Body of pancreas (tissue), 4 donors: Measurements from ENCODE around the gene ENTPD2. TPM values are rescaled to one million over a fixed set of nuclear protein-coding genes. Genes with fewer than 3 reads are reported as not detected.

Experiments used
- ATAC-seq: fragments of 150-250 bp; one replicate; pipeline ENCODE4 v1.9.1; 2016
- DNase-seq, 4 donors: peaks; one replicate each; pipeline ENCODE4 v3.0.0-alpha.2; 2019
- H3K27ac ChIP-seq, 4 donors: fragments of 200-600 bp; sonication (generic); 1 replicate in 3 of 4; 2 replicates in 1 of 4; pipeline versions ENCODE4 v1.5.1 to v1.6.1; 2016 to 2019; ENCODE audit warnings: mild to moderate bottlenecking in 1 of 4, mixed read lengths in 1 of 4, moderate library complexity in 1 of 4
- H3K27me3 ChIP-seq, 2 donors: fragments of 200-600 bp; sonication (generic); one replicate each; pipeline ENCODE4 v1.6.0; 2016; ENCODE audit warnings: mild to moderate bottlenecking in 1 of 2
- H3K36me3 ChIP-seq, 2 donors: fragments of 200-600 bp; sonication (generic); replicated peaks in 1 of 2; 2 replicates each; pipeline ENCODE4 v1.5.1; 2016; ENCODE audit warnings: low read depth in 2 of 2; ENCODE audit not compliant: insufficient read depth in 1 of 2
- H3K4me1 ChIP-seq: fragments of 200-600 bp; sonication (generic); one replicate; pipeline ENCODE4 v1.6.0; 2016
- H3K4me3 ChIP-seq, 2 donors: fragments of 200-600 bp; sonication (generic); 1 replicate in 1 of 2; 2 replicates in 1 of 2; pipeline ENCODE4 v1.5.1; 2016 to 2019
- H3K9me3 ChIP-seq, 3 donors: fragments of 200-600 bp; sonication (generic); 1 replicate in 2 of 3; 2 replicates in 1 of 3; pipeline ENCODE4 v1.5.1; 2016
- CTCF ChIP-seq, 7 experiments: fragments of 450-650 bp in 4 of 7; fragments of 200-600 bp in 3 of 7; sonication (generic) in 3 of 7; IDR thresholded peaks; one replicate each; pipeline ENCODE4 v1.5.1; 2016 to 2019; ENCODE audit warnings: antibody characterized with exemption in 7 of 7
- POLR2A ChIP-seq, 3 donors: fragments of 450-650 bp; IDR thresholded peaks; one replicate each; pipeline ENCODE4 v1.6.1; 2016; ENCODE audit warnings: antibody characterized with exemption in 3 of 3, mild to moderate bottlenecking in 2 of 3
- WGBS, 2 donors: methylation state at CpG; one replicate each; pipeline ENCODE4 v1.1.5; 2017; 5-methylcytosine and 5-hydroxymethylcytosine counted together
- intact Hi-C: fragments of 100-400 bp; cut with DNase I; formaldehyde crosslinking; loops from one replicate; pipeline ENCODE4 v1.15.1; 2023
- total RNA-seq, 2 donors: library from RNA; depleted of rRNA; stranded (reverse); fragments of >200 nt; gene quantifications; one replicate each; pipeline ENCODE4 v1.1.0, GENCODE V29; 2016

The ENTPD2 gene
- total RNA-seq, 2 donors from 2014 or later: 1.3 to 1.6 TPM

DNA sequence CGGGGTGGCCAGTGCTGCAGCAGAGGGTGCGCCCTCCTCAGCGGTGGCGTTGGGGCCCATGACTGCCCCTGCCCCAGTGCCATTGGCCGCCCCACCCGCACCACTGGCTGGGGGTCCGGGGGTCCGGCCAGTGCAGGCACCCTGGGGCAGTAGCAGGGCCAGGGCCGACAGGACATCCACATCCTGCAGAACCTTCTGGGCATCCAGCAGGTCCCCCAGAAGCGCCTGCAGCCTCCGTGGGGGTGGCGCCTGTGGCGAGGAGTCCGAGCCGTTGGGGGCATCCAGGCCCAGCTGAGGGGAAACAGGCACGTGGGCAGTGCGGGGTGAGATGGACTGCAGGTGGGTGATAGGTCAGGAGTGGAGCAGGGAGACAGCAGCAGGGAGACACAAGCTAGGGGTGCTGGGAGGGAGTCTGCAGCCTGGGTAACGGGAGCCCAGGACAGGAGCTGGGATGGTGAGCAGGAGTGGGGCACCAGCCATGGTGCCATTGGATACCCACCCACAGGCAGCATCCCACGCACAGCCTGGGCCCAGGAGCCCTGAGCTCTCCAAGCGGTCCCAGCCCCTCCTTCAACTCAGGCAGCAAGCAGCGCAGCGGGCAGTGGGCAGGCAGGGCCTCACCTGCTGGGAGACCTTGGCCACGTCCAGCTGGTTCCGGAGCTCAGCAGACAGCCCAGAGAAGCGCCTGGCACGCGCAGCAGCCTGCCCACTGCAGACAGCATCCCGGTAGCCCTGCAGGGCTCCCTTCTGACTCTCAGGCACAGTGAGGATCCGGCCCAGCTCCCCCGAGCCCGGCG is 32.9 kb downstream of the ENTPD2 start:
- 91 to 93% methylated on average over 6 to 31 of the region's 32 CpGs for WGBS, 2 donors
- Histone ChIP-seq H3K27ac (no peak overlapping the region), H3K27me3 (no peaks in the 10 kb centered on the region), H3K4me3 (no peak overlapping the region), H3K36me3 (peaks cover 0 to 2% of the 10 kb centered on the region in 2 donors), H3K9me3 (no peaks in the 10 kb centered on the region), H3K4me1 (peaks cover 10% of the 10 kb centered on the region)
- ATAC-seq: no peak
- no peak for DNase-seq
- intact Hi-C loops: loop anchor here (5.0 kb wide), 1 partner anchor 69 kb away; the partner anchor contains the start of gene LCN12
- TF ChIP-seq CTCF (IDR thresholded peaks at IDR 0.05) (no peak), POLR2A (IDR thresholded peaks at IDR 0.05) (no peak)

DNA sequence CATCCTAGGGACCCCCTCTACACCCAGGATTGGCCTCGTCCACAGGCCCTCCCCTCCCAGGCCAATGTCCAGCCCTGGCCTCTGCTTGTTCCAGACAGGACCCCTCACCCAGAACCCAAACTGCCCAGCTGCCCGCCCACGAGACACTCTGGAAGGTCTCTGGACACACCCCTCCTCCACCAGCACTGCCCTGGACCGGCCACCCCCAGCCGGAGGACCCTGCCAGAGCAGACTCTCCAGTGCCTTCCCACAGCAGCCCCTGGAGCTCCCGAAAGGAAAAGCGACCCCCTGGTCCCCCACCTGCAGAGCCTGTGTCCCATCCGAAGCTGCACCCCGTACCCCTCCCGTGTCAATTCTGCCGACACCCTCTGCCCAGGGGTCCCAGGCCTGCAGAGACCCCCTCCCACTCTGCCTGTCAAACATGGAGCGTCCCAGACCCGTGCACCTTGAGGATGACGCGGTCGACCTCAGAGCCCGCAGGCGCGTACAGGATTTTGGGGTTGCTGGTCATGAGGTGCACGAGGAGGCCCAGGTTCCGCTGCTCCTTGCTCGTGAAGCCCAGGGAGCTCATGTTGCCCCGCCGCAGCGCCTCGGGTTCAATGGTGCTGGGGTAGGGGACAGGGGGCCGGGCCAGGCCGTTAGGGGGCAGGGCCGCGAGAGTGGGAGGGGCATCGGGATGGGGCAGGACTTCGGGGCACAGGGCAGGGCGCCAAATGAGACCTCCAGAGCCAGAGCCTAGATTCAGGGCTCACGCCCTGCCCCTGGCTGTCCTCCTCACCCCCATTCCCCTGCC is 33.8 kb downstream of the ENTPD2 start:
- Histone ChIP-seq H3K27ac (no peak overlapping the region), H3K9me3 (no peaks in the 10 kb centered on the region), H3K4me3 (no peak overlapping the region), H3K4me1 (peaks cover under 1% of the 10 kb centered on the region), H3K27me3 (no peaks in the 10 kb centered on the region), H3K36me3 (peaks cover 0 to 2% of the 10 kb centered on the region in 2 donors)
- DNase-seq (no peak), ATAC-seq (no peak)
- TF ChIP-seq CTCF (IDR thresholded peaks at IDR 0.05) (no peak), POLR2A (IDR thresholded peaks at IDR 0.05) (no peak)
- 90 to 91% methylated on average over 10 to 32 of the region's 34 CpGs for WGBS, 2 donors
- intact Hi-C loops: loop anchor here (5.0 kb wide), 1 partner anchor 68 kb away; the partner anchor contains the start of gene LCN12

DNA sequence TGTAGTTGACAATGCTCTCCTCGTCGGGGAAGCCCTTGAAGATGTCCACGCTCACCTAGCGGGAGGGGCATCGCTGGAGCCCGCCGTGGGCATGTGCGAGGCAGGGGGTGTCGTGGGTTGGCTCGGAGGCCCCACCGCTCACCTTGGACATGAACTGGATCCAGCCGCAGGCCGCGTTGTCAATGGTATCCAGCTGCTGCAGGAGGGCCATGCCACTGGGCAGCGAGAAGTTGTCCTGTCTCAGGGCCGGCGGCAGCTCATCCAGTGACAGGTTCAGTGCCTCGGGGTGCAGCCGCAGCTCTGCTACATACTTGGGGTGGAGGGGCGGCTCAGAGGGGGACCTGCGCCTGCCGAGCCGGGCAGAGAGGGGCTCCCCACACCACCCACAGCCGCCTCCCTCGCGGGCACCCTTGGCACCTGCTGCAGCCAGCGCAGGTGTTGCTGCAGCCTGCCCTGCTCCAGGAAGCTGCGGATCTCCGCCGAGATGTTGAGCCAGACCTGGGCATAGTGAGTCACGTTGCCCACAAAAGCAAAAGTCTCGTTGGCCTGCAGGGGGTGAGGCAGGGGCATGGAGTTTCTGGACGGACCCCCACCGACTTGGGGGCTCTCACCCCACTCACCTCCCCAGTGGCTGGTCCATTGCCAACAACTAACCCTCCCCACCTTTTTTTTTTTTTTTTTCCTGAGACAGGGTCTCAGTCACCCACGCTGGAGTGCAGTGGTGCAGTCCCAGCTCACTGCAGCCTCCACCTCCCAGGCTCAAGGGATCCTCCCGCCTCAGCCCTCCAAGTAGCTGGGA is 34.9 kb downstream of the ENTPD2 start:
- Histone ChIP-seq H3K9me3 (no peaks in the 10 kb centered on the region), H3K36me3 (peaks cover 0 to 2% of the 10 kb centered on the region in 2 donors), H3K4me3 (no peak overlapping the region), H3K27ac (no peak overlapping the region), H3K4me1 (no peaks in the 10 kb centered on the region), H3K27me3 (no peaks in the 10 kb centered on the region)
- no peak for DNase-seq
- WGBS, 2 donors: 89 to 92% methylated on average over 18 to 35 of the region's 36 CpGs
- intact Hi-C loops: no loop called here
- TF ChIP-seq CTCF (IDR thresholded peaks at IDR 0.05) (no peak), POLR2A (IDR thresholded peaks at IDR 0.05) (no peak)
- ATAC-seq: no peak

- Histone ChIP-seq H3K27me3 (no peaks in the 10 kb centered on the region), H3K4me1 (no peaks in the 10 kb centered on the region), H3K9me3 (no peaks in the 10 kb centered on the region), H3K27ac (no peak overlapping the region), H3K36me3 (peaks cover 0 to 2% of the 10 kb centered on the region in 2 donors), H3K4me3 (no peak overlapping the region)
- WGBS, 2 donors: 95 to 98% methylated on average over 15 to 38 of the region's 45 CpGs
- intact Hi-C loops: no loop called here
- DNase-seq (no peak), ATAC-seq (no peak)
- TF ChIP-seq POLR2A (IDR thresholded peaks at IDR 0.05): no peak
- no peak for TF ChIP-seq CTCF (IDR thresholded peaks at IDR 0.05)
Observed at GRCh38 chr9:137017791-137018497, 35.9 kb downstream of the ENTPD2 start.
